K562 (cell line): ENCODE measurements around the gene SLC38A1.

Experiments used
- DPF2 ChIP-seq: fragments of 450-650 bp; IDR thresholded peaks from 2 replicates; pipeline ENCODE4 v1.6.1; 2016
- EZH2 ChIP-seq: IDR thresholded peaks from 2 replicates; pipeline ENCODE4 v1.6.1; 2012; ENCODE audit warnings: low read depth, mild to moderate bottlenecking, inconsistent platforms, low read length, borderline replicate concordance

DNA sequence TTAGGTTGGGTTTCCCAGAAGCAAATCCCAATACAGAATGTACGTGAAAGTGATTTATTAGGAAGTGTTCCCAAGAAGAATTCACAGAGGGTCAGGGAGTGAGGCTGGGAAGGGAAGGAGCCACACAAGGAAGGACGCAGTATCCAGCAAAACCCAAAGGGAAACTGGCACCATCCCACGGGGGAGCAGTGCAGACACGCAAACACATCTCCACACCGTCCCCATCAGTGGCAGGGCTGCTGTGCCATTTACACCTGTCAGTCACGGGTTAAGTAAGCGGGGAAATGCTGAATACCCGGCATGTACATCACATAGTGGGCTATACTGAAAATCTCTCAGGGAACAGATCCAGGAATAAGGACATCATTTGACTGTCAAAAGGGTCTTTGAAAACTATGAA lies 93.9 kb downstream of the SLC38A1 start:
- TF ChIP-seq EZH2 (no peak), DPF2 (no peak)
